ENCODE data around the gene GOLGA5. TPM values are rescaled to one million over a fixed set of nuclear protein-coding genes. Genes with fewer than 3 reads are reported as not detected.

The GOLGA5 gene
- total and polyA plus RNA-seq, 2 of the 8 experiments (the other 6 are each of a cell fraction or from before 2014, with no cell fraction given) = 13.0 to 25.4 TPM

DNA sequence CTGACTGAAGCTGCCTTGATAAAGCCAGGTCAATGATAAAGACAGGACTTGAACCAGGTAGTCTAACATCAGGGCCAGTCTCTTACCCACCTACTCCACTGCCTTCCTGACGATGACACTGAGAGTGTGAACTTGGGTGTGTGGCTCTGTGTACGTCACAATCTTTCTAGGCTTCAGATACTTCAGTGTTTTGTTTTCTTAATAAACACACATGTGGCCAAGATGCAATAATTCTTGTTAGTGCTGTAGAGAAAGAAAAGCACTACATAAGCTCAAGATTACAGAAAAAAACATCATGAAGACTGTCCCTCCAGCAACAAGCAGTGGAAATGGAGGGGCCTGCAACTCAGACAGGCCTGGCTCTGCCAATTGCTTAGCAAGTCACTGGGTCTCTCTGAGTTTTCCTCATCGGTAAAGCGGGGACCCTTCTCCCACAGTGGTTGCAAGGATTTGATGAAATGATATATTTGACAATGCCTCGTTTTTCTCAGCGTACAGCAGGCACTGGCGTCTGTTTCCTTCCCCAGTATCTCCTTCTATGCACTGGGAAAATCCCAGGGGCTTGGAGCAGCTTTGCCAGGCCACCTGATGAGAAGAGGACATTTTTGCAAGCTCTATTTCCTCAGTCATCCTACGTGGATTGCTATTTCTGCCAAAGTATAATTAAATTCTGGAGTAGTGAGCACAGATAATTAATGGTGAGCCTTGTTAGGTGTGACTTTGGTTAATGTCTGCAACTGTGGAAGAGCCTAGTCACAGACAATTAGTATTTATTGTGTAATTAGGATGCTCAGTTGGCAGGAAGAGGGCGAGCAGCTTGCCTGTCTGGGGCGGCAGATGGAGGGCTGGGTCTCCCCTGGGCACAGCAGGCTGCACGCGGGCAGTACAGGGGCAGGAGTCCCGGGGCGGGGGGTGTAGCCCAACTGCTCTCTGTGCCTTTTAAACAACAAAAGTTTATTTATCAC lies 73.1 kb downstream of the GOLGA5 start:
- no peaks in the 10 kb centered on the region for H3K9me3 ChIP-seq (ENCODE audit: insufficient read depth in 2 of 2, low read depth in 1 of 2, low read length in 1 of 2)
- no peak overlapping the region for H2AK5ac ChIP-seq (ENCODE audit: low read depth, low read length)
- ChIA-PET POLR2A (ENCODE audit: partially characterized antibody) (no interaction called here), CTCF (ENCODE audit: partially characterized antibody) (no interaction called here)
- FAIRE-seq = no peak
- no peak for DNase-seq (ENCODE audit: low read depth in 1 of 2, low spot score in 2 of 2)
- no peaks in the 10 kb centered on the region for H4K20me1 ChIP-seq (replicated peaks in 1 of 2; ENCODE audit: control insufficient read depth in 1 of 2, insufficient read depth in 2 of 2, low read length in 2 of 2)
- no peak overlapping the region for H3K56ac ChIP-seq (replicated peaks; ENCODE audit: insufficient read length, low read depth, low read length)
- no peak overlapping the region for H3K4me3 ChIP-seq (ENCODE audit: extremely low read depth in 1 of 4, insufficient read depth in 2 of 4, low read depth in 3 of 4, low read length in 4 of 4)
- no peak overlapping the region for H2BK20ac ChIP-seq (ENCODE audit: low read length)
- H3K4ac ChIP-seq (replicated peaks; ENCODE audit: insufficient read length, low read depth, low read length) = no peak overlapping the region
- no peaks in the 10 kb centered on the region for H3K36me3 ChIP-seq (ENCODE audit: control insufficient read depth in 2 of 4, insufficient read depth in 4 of 4, low read length in 3 of 4)
- no peak overlapping the region for H2BK12ac ChIP-seq (ENCODE audit: low read depth, low read length)
- H3K79me2 ChIP-seq (ENCODE audit: control insufficient read depth in 1 of 2, insufficient read depth in 2 of 2, low read length in 2 of 2) = no peaks in the 10 kb centered on the region
- H3K27ac ChIP-seq (ENCODE audit: low read depth, low read length) = no peak overlapping the region
- H2BK5ac ChIP-seq (ENCODE audit: low read depth, low read length) = no peak overlapping the region
- H3K23ac ChIP-seq (ENCODE audit: insufficient read length) = no peak overlapping the region
- no peak overlapping the region for H2BK15ac ChIP-seq (ENCODE audit: low read length)
- H2AFZ ChIP-seq (ENCODE audit: low read length) = 0 out of 2 replicates have a peak overlapping the region, but pooled peaks have one; percentile 8
- no peak overlapping the region for H4K5ac ChIP-seq (ENCODE audit: insufficient read length, low read depth, low read length)
- H3K9ac ChIP-seq (replicated peaks in 1 of 4; ENCODE audit: extremely low read depth in 1 of 4, low read depth in 3 of 4, low read length in 3 of 4) = no peak overlapping the region
- H3K14ac ChIP-seq (ENCODE audit: insufficient read length) = no peak overlapping the region
- WGBS, 2 experiments (ENCODE audit: extremely low coverage in 1 of 2, insufficient coverage in 1 of 2, insufficient read length in 1 of 2, insufficient replicate concordance in 2 of 2, low coverage in 1 of 2, low lambda C conversion rate in 2 of 2, missing lambda C conversion rate in 1 of 2) = 90% methylated on average over 14 of the region's 14 CpGs; no CpG with 5 or more reads in 1 of the 2 experiments
- no peaks in the 10 kb centered on the region for H3K79me1 ChIP-seq (ENCODE audit: low read depth, low read length)
- no peaks in the 10 kb centered on the region for H3K27me3 ChIP-seq (replicated peaks in 1 of 4; ENCODE audit: control insufficient read depth in 3 of 4, extremely low read depth in 1 of 4, insufficient read depth in 3 of 4, low read length in 3 of 4)
- no peak overlapping the region for H4K91ac ChIP-seq (replicated peaks; ENCODE audit: insufficient read length, low read length)
- no peak overlapping the region for H4K8ac ChIP-seq (ENCODE audit: extremely low read depth, insufficient read depth, low read length)
- H3K4me2 ChIP-seq (ENCODE audit: insufficient read depth in 1 of 2, low read depth in 2 of 2, low read length in 2 of 2) = no peak overlapping the region
- H3K4me1 ChIP-seq (replicated peaks in 1 of 4; ENCODE audit: control insufficient read depth in 3 of 4, insufficient read depth in 4 of 4, low read length in 3 of 4) = no peaks in the 10 kb centered on the region
- no peak overlapping the region for H2BK120ac ChIP-seq (replicated peaks; ENCODE audit: low read depth, low read length)
- no peak overlapping the region for H3K18ac ChIP-seq (ENCODE audit: extremely low read depth, low read length)
- H3K23me2 ChIP-seq (ENCODE audit: low read depth, low read length) = no peaks in the 10 kb centered on the region
- no peak for TF ChIP-seq KDM4A (IDR thresholded peaks at IDR 0.05; ENCODE audit: low read depth, low read length, severe bottlenecking)
- TF ChIP-seq KDM1A (IDR thresholded peaks at IDR 0.05; ENCODE audit: borderline replicate concordance, low read length) = no peak
- no peak for TF ChIP-seq CTBP2 (IDR thresholded peaks at IDR 0.05; ENCODE audit: borderline replicate concordance, insufficient read depth, insufficient read length, low read length)
- TF ChIP-seq TBP (IDR thresholded peaks at IDR 0.05; ENCODE audit: low read depth, low read length) = no peak
- TF ChIP-seq HDAC6 (IDR thresholded peaks at IDR 0.05; ENCODE audit: low read depth, low read length) = no peak
- no peak for TF ChIP-seq POU5F1 (IDR thresholded peaks at IDR 0.05; ENCODE audit: low read depth, low read length)
- no peak for TF ChIP-seq HDAC2 (IDR thresholded peaks at IDR 0.05; ENCODE audit: borderline replicate concordance in 1 of 2, low read depth in 2 of 2, low read length in 2 of 2)
- no peak for TF ChIP-seq RAD21 (IDR thresholded peaks at IDR 0.05 in 1 of 2, conservative IDR thresholded peaks at IDR 0.05 in 1 of 2; ENCODE audit: low read depth in 2 of 2, low read length in 2 of 2)
- no peak for TF ChIP-seq SAP30 (IDR thresholded peaks at IDR 0.05; ENCODE audit: insufficient read depth, insufficient replicate concordance, low read length)
- no peak for TF ChIP-seq TEAD4 (IDR thresholded peaks at IDR 0.05; ENCODE audit: low read depth, low read length)
- no peak for TF ChIP-seq RFX5 (IDR thresholded peaks at IDR 0.05; ENCODE audit: borderline replicate concordance, low read depth, low read length)
